ENCODE results near the gene SNX1.
A peak's percentile ranks its signal among the peaks of the same experiment; 100 is the strongest.

Gene SNX1

GRCh38 chr15:64144192-64144564, 48.4 kb downstream of the SNX1 start:
- Mint-ChIP-seq H3K36me3 (ENCODE audit: low read depth) (peaks cover 47% of the 10 kb centered on the region), H3K27me3 (no peaks in the 10 kb centered on the region), H3K4me1 (ENCODE audit: low read depth) (no peaks in the 10 kb centered on the region), H3K4me3 (no peak overlapping the region), H3K27ac (no peak overlapping the region), H3K9me3 (no peaks in the 10 kb centered on the region)
- DNase-seq, result no peak

- H3K27ac Mint-ChIP-seq, result no peak overlapping the region
Observed at GRCh38 chr15:64144565-64145281, 48.9 kb downstream of the SNX1 start.

GRCh38 chr15:64146041-64146440, 50.3 kb downstream of the SNX1 start:
- Mint-ChIP-seq H3K36me3 (ENCODE audit: low read depth) (peaks cover 40% of the 10 kb centered on the region), H3K4me1 (ENCODE audit: low read depth) (peaks cover 12% of the 10 kb centered on the region), H3K9me3 (no peaks in the 10 kb centered on the region), H3K4me3 (no peak overlapping the region), H3K27me3 (peaks cover 6% of the 10 kb centered on the region), H3K27ac (no peak overlapping the region)
- no peak for DNase-seq

More at GRCh38 chr15:64144565-64145281, 48.9 kb downstream of the SNX1 start:
- Mint-ChIP-seq H3K9me3 (no peaks in the 10 kb centered on the region), H3K4me3 (no peak overlapping the region), H3K4me1 (ENCODE audit: low read depth) (peaks cover 4% of the 10 kb centered on the region), H3K36me3 (ENCODE audit: low read depth) (peaks cover 47% of the 10 kb centered on the region), H3K27me3 (no peaks in the 10 kb centered on the region)
- DNase-seq, result no peak

- Mint-ChIP-seq H3K27ac (no peak overlapping the region), H3K4me1 (ENCODE audit: low read depth) (peaks cover 13% of the 10 kb centered on the region), H3K27me3 (peaks cover 7% of the 10 kb centered on the region), H3K9me3 (no peaks in the 10 kb centered on the region), H3K36me3 (ENCODE audit: low read depth) (peaks cover 35% of the 10 kb centered on the region), H3K4me3 (no peak overlapping the region)
- no peak for DNase-seq
Observed at GRCh38 chr15:64146520-64146884, 50.7 kb downstream of the SNX1 start.

- Mint-ChIP-seq H3K27ac (no peak overlapping the region), H3K27me3 (peaks cover 7% of the 10 kb centered on the region), H3K4me3 (no peak overlapping the region), H3K4me1 (ENCODE audit: low read depth) (peaks cover 13% of the 10 kb centered on the region), H3K36me3 (ENCODE audit: low read depth) (peaks cover 32% of the 10 kb centered on the region), H3K9me3 (no peaks in the 10 kb centered on the region)
- no peak for DNase-seq
Observed at GRCh38 chr15:64146885-64147681, 51.3 kb downstream of the SNX1 start.

- peaks cover 22% of the 10 kb centered on the region for H3K4me1 Mint-ChIP-seq (ENCODE audit: low read depth)
- H3K9me3 Mint-ChIP-seq, result no peaks in the 10 kb centered on the region
- peaks cover 16% of the 10 kb centered on the region for H3K27me3 Mint-ChIP-seq
- no peak overlapping the region for H3K4me3 Mint-ChIP-seq
- no peak for DNase-seq
- H3K27ac Mint-ChIP-seq, result no peak overlapping the region
- peaks cover 22% of the 10 kb centered on the region for H3K36me3 Mint-ChIP-seq (ENCODE audit: low read depth)
Observed at GRCh38 chr15:64148168-64148567, 52.4 kb downstream of the SNX1 start.

- Mint-ChIP-seq H3K27me3 (peaks cover 20% of the 10 kb centered on the region), H3K4me1 (ENCODE audit: low read depth) (peaks cover 26% of the 10 kb centered on the region), H3K27ac (no peak overlapping the region), H3K4me3 (no peak overlapping the region), H3K9me3 (no peaks in the 10 kb centered on the region), H3K36me3 (ENCODE audit: low read depth) (peaks cover 18% of the 10 kb centered on the region)
- no peak for DNase-seq
Observed at GRCh38 chr15:64148581-64148980, 52.8 kb downstream of the SNX1 start.

- Mint-ChIP-seq H3K27me3 (peaks cover 20% of the 10 kb centered on the region), H3K27ac (peak overlapping the region; percentile 0), H3K4me1 (ENCODE audit: low read depth) (peaks cover 28% of the 10 kb centered on the region), H3K9me3 (no peaks in the 10 kb centered on the region), H3K4me3 (no peak overlapping the region), H3K36me3 (ENCODE audit: low read depth) (peaks cover 16% of the 10 kb centered on the region)
- DNase-seq, result no peak
Observed at GRCh38 chr15:64149424-64149823, 53.6 kb downstream of the SNX1 start.

- DNase-seq, result no peak
- Mint-ChIP-seq H3K9me3 (no peaks in the 10 kb centered on the region), H3K27me3 (peaks cover 20% of the 10 kb centered on the region), H3K27ac (peak overlapping the region; percentile 0), H3K36me3 (ENCODE audit: low read depth) (peaks cover 13% of the 10 kb centered on the region), H3K4me1 (ENCODE audit: low read depth) (peaks cover 28% of the 10 kb centered on the region), H3K4me3 (no peak overlapping the region)
Observed at GRCh38 chr15:64149893-64150578, 54.3 kb downstream of the SNX1 start.

- peak; percentile 53 for DNase-seq
- Mint-ChIP-seq H3K27ac (peak within 1 kb of the TSS; percentile 45), H3K9me3 (no peaks in the 10 kb centered on the region)
Observed at GRCh38 chr15:64151727-64152506, 56.1 kb downstream of the SNX1 start, which contains the start of gene SNX22. SNX22 (plus strand) TSS chr15:64151731; CDS start chr15:64151776, 45 bp downstream.

GRCh38 chr15:64152507-64153387, 57.0 kb downstream of the SNX1 start:
- DNase-seq, result no peak
- Mint-ChIP-seq H3K27ac (no peak overlapping the region), H3K36me3 (ENCODE audit: low read depth) (peaks cover 33% of the 10 kb centered on the region)

More at GRCh38 chr15:64151727-64152506, 56.1 kb downstream of the SNX1 start, which contains the start of gene SNX22:
- H3K4me3 Mint-ChIP-seq, result peak within 1 kb of the TSS; percentile 67
- H3K4me1 Mint-ChIP-seq (ENCODE audit: low read depth), result peaks cover 28% of the 10 kb centered on the region
- peaks cover 20% of the 10 kb centered on the region for H3K27me3 Mint-ChIP-seq
- H3K36me3 Mint-ChIP-seq (ENCODE audit: low read depth), result peaks cover 25% of the 10 kb centered on the region

GRCh38 chr15:64153480-64154367, 57.9 kb downstream of the SNX1 start:
- Mint-ChIP-seq H3K4me1 (ENCODE audit: low read depth) (peaks cover 36% of the 10 kb centered on the region), H3K9me3 (no peaks in the 10 kb centered on the region), H3K4me3 (peak overlapping the region; percentile 36), H3K27me3 (peaks cover 20% of the 10 kb centered on the region), H3K27ac (peak overlapping the region; percentile 67), H3K36me3 (ENCODE audit: low read depth) (peaks cover 43% of the 10 kb centered on the region)
- DNase-seq, result peak; percentile 96

More at GRCh38 chr15:64152507-64153387, 57.0 kb downstream of the SNX1 start:
- Mint-ChIP-seq H3K4me3 (peak overlapping the region; percentile 49), H3K9me3 (no peaks in the 10 kb centered on the region), H3K4me1 (ENCODE audit: low read depth) (peaks cover 28% of the 10 kb centered on the region), H3K27me3 (peaks cover 20% of the 10 kb centered on the region)
